ENCODE data around the gene PLEKHG2. TPM values are rescaled to one million over a fixed set of nuclear protein-coding genes. Genes with fewer than 3 reads are reported as not detected.

Gene PLEKHG2
- total and polyA plus RNA-seq, 9 of the 15 experiments (the other 6 are each of a cell fraction or from before 2014, with no cell fraction given) = 0.98 to 45.7 (median 9.8) TPM

GRCh38 chr19:39403331-39404312 is 8.8 kb upstream of the PLEKHG2 start (continued):
- TF ChIP-seq STAT6 (CRISPR knock-in tag; IDR thresholded peaks at IDR 0.05) = no peak
- no peak for TF ChIP-seq ESRRB (CRISPR knock-in tag; IDR thresholded peaks at IDR 0.05; ENCODE audit: borderline replicate concordance)
- TF ChIP-seq ZFP91 (CRISPR knock-in tag; IDR thresholded peaks at IDR 0.05) = no peak
- no peak for TF ChIP-seq USF2 (CRISPR knock-in tag; IDR thresholded peaks at IDR 0.05)
- TF ChIP-seq TAF15 (IDR thresholded peaks at IDR 0.05; ENCODE audit: low read depth, low read length) = no peak
- TF ChIP-seq AFF1 (IDR thresholded peaks at IDR 0.05; ENCODE audit: low read depth in 1 of 2, partially characterized antibody in 2 of 2) = peak in 1 of 2 experiments; percentile 12
- TF ChIP-seq ZNF316 (IDR thresholded peaks at IDR 0.05) = peak; percentile 88
- no peak for TF ChIP-seq BDP1 (IDR thresholded peaks at IDR 0.05; ENCODE audit: insufficient read depth, insufficient read length)
- TF ChIP-seq SNAPC5 (CRISPR knock-in tag; IDR thresholded peaks at IDR 0.05) = no peak
- peak; percentile 41; the same call in 1 of the 2 replicates for TF ChIP-seq HDAC2 (IDR thresholded peaks at IDR 0.05)
- TF ChIP-seq THAP12 (CRISPR knock-in tag; IDR thresholded peaks at IDR 0.05) = no peak
- TF ChIP-seq SOX6 (IDR thresholded peaks at IDR 0.05) = peak; percentile 52
- TF ChIP-seq STAT5B (CRISPR knock-in tag; IDR thresholded peaks at IDR 0.05) = no peak
- TF ChIP-seq KLF1 (tag; IDR thresholded peaks at IDR 0.05) = no peak
- peak; percentile 91 for TF ChIP-seq CXXC5 (CRISPR knock-in tag; IDR thresholded peaks at IDR 0.05)
